GM21737 (cell line): ENCODE data around the gene SRPK3.
"Not testable (repeated sequence)": the region's sequence is repeated elsewhere in the genome, so short reads cannot be mapped to it uniquely, and the experiment has no call there.

Source experiments
- ATAC-seq: cut with Tn5 transposase; IDR thresholded peaks from one replicate; pipeline ENCODE4 v1.9.1; 2021; ENCODE audit warnings: mild to moderate bottlenecking, moderate library complexity; ENCODE audit not compliant: unreplicated experiment

Gene SRPK3

DNA sequence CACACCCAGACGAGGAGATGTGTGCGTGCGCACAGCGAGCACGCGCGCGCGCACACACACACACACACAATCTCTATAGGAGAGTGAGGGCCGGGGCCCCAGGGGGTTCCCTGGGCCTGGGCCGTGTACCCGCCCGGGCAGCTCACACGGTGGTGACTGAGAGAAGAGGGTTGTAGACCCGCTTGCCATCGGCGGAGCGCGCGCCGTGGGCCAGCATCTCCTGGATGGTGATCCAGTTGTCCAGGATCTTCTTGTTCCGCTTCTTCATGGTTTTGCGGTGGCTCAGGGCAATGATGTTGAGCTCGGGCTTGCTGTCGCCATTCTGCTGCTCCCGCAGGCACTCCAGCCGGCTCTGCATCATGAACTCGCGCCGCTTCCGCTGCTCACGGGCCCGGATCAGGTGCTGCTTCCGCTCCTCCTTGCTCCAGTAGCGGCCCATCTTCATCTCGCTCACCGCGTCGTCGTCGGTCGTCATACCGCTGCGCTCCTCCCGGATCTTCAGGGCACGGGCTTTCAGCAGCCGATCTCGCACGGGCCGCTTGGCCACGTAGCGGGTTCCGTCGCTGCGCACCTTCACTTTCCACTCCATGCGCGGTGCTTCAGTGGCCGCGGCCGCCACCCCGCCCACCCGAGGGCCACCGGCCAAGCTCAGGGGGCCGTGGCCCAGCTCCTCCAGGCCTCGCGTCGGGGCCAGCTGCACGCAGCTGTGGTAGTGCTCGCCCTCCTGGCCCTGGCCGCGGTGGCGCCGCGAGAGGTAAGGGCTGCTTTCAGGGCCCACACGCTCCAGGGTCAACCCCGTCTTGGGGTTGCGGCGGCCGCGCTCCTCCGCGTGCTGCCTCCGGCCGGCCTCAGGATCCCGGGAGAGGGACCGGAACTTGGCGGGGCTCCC lies 22.6 kb downstream of the SRPK3 start:
- no peak for ATAC-seq

DNA sequence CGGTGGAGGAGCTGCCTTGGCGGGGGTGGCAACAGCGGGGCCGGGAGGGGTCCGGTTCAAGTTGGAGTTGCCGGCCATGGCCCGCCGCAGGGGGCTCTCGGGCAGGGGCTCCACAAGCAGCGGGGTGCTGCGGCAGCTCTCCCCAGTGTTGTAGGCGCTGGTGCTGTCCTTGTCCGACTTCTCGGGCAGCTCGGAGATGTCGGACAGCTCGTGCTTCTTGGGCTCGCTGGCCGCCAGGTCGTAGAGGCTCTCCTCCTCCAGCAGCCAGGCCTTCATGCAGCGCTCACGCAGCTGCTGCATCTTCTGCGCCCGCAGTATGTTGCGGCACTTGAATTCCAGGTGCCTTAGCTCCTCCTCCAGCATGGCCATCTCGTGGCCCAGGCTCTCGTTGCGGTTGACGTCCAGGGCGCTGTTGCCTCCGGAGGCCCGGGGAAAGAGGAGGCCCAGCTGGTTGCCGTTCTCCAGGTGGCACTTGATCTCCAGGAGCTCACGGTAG lies 23.3 kb downstream of the SRPK3 start:
- ATAC-seq, result no peak

DNA sequence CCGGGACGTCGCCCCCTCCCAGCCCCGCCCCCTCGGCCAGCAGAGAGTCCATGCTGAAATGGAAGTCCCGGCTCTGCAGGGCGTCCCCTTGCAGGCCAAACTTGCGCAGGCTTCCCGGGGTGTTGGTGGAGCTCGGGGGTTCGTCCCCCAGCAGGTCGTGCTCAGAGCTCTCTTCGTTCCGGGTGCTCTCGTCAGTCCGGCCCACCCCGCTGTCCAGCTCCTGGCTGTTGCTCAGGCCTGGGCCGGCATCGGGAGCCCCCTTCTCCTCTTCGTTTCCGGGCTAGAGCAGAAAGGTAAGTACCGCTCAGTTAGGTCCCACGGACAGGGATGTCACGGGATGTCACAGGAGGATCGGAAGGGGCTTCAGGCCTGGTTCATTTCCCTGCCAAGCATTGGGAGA lies 23.8 kb downstream of the SRPK3 start:
- no peak for ATAC-seq

DNA sequence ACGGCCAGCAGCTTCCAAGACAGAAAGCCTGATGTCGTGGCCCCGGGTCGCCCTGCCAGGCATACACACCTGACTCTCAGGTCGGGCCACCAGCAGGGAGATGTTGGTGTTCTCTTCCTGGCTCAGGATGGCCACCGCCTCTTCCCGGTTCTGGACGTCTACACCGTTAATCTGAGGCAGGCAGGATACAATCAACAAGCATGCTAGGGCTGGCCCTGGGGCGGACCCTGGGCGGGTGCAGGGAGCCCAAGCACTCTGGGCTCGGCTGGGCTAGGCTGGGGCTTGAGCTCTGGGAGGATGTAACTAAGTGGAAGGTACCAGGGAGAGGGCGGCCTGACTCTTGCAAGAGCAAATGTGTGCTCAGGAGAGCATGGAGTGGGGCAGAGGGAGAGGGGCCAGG lies 24.6 kb downstream of the SRPK3 start:
- ATAC-seq, result no peak

DNA sequence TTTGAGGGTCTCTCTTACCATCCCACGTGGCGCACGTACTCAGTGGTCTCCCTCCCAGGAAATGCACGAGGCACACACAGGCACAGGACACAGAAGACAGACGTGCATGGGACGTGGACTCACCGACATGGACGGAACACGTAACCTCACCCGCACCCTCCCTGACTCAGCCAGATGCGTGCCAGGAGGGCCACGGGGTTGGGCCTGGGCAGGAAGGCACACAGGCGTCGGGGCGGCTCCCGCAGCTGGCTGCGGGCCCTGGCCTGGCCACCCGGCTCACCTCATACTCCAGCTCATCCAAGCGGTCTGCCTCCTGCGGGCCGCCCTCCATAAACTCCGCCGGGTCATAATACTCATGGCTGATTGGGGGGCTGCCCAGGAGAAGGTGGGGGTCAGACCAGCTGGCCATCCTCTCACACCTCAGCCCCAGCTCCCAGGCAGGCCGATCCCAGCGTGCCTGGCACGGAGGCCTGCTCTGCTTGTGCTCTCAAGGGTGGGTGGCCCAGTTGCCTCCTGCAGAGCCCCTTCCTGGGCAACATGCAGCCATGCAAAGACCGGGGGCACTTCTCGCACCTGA lies 26.2 kb downstream of the SRPK3 start:
- no peak for ATAC-seq

DNA sequence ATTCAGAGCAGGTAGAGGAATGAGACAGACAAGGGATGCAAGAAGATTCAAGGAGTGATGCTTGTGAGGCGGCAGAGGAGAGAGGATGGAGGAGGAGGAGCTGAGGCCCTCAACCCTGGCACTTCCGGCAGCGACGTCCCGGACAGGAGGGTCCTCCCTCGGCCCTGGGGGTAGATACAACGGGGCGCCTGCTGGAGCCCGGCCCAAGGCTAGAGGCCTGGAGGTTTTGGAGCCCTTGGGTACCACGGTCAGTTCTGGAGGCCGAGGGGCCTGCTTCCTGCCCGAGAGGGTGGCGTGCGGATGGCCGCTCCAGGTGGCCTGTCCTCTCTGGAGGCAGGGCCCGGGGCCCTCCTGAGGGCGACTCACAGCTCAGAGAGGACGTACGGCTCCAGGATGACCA lies 27.1 kb downstream of the SRPK3 start:
- ATAC-seq, result no peak

DNA sequence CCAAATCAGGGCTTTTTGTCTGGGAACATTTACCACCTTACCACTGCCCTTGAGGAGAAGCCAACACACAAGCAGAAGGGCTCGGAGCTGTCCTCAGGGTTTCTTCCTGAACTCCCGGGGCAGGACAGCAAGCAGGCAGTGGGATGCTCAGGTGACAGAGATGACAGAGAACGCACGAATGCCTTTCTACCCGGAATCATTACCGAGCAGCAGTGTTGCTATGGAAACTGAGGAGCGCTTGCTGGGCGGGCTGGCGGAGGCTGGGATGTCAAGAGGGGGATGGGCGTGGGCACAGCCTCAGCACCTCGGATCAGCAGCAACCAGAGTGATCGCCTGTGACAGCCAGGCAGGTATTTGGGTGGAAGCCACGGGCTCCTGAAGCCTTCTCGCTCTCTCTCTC lies 31.4 kb downstream of the SRPK3 start:
- ATAC-seq, result no peak

DNA sequence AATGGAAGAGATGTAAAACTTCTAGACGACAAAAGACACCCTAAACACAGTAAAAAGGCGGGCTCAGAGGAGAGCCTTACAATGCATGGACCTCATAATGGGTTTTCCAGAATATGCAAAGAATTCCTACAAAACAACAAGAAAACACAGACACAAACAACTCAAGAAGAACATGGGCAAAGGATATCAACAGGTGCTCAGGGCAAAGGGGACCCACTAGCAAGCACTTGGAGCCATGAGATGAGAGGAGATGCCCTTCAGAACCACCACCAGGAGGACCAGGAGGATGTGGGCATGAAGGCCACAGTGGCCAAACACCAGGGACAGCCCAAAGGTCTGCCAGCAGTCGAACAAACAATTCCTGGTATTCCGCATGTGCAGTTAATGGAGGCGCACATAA lies 32.3 kb downstream of the SRPK3 start:
- ATAC-seq, result no peak

DNA sequence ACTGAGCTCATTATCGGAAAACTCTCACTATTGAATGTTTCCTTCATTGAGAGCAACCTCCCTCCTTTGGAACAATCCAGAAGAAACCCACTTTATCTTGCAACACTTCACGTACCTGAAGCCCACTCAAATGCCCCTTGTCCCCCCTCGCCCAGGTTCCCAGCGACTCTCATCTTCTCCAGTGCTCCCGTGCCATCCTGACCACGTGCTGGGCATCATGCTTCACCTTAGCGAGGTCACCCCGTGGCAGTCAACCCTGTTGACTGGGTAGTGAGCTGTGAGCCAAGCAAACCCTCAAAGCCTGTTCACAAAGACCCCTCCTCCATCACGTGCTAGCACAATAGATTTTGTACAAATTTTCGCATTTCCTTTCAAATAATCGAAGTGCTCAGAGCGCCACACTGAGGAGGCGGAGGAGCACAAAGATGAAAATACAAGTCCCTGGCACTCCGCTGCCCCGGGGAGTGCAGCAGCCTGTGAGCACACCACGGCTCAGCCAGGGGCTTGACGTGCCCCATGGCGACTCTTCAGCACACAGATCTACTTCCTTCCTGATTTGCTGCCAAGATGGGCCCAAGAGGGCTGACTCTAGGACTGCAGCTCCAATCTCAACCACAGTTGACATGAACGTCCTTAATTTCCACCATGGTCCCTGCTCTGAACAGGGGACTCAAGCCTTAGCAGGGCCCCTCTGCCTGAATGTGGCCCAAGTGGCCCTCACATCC lies 33.9 kb downstream of the SRPK3 start:
- ATAC-seq, result no peak

DNA sequence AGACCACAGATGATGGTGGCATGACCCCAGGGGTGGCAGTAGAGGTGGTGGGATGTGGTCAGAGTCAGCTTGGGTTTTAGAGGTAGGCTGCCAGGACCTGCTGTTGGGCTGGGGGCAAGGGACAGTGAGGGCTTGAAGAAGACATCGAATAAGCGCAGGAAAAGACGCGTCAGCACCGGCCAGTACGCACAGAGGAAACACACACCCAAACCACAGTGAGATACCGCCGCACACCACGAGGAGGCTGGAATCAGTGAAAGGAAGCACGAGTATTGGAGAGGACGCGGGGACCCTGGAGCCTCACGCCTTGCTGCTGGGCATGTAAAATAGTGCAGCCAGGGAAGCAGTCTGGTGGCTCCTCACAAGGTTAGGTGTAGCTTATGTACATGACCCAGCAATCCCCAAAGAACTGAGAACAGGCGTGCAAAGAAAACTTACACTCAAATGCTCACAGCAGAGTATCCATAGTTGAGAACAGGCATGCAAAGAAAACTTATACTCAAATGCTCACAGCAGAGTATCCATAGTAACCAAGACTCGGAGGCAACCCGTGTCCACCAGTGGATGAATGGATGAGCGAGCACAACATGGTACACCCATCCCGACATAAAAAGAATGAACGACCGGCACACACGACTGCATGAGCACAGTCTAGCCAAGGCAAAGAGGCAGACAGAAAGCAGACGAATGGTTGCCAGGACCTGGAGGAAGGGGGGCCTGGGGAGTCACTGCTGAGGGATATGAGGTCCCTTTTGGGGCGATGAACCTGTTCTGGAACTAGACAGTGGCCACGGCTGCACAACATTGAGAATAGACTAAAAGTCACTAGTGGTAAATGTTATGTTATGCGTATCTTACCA lies 36.2 kb downstream of the SRPK3 start:
- no peak for ATAC-seq

DNA sequence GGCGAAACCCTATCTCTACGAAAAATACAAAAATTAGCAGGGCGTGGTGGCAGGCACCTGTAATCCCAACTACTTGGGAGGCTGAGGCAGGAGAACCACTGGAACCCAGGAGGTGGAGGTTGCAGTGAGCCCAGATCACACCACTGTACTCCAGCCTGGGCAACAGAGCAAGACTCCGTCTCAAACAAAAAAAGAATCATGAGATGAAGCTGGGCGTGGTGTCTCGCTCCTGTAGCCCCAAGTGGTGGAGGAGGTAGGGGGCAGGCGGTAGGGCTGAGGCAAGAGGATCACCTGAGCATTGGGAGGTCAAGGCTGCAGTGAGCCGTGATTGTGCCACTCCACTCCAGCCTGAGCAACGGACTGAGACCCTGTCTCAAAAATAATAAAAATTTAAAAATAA lies 37.2 kb downstream of the SRPK3 start:
- ATAC-seq, result not testable (repeated sequence)

DNA sequence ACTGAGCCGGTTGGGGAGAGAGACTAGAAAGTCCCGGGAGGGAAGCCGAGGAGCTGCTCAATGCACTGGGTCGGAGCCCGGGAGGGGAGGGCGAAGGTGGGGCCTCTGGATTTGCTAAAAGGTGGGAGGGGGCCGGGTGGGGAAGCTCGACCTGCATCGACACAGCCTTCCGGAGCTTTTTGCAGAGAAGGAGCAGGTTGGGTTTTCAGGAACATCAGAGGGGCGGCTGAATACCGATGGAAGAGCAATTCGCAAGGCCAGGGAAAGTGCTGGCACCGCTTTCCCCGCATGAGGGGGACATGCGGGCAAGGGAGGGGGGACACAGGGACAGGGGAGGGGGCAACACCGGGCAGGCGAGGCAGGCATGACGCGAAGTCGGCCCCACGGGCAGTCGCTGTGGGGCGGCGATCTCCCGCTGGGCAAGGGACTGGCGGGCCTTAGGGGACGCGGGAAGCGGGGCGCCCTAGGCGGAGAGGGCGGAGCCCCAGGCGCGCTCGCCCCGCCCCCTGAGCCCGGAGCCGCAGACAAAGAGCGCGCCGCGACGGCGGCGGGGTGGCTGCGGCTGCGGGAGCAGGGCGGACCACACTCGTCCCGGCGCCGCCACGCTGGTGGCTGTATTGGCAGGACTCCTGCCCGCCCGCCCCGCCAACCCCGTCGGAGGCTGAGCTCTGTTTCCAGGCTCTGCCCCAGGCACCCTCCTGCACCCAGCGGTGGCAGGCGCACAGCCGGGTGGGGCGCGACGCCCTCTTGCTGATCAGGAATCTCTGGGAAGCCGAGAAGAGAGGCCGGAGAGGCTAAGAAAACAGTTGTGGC lies 37.9 kb downstream of the SRPK3 start:
- no peak for ATAC-seq

DNA sequence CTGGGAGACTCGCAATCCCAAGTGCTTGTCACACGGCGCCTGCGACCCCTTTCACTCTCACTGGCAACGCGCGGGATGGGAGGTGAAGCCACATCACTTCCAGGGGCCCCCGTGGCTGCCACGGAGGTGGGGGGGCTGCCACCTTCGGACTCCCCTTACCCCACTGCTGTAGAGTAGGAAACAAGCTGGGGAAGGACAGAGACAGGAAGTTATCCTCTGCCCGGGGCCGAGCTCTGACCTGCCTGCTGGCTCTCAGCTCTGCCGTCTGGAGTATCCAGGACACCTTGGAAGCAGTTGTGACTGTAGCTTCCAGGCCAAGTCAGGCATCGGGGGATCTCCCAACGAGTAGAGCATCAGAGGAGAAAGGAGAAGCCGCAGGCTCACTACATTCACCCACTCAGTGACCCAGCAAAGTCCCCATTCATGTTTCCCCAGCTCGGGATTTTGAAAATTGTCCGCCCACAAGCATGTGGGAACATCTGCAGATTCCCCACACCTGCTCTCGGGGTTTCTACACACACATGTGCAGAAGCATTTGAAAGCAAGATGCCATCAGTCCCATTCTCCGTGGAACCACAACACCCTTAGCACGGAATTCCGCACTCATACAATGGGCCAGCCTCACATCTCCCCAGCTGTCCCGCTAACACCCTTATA lies 38.7 kb downstream of the SRPK3 start:
- ATAC-seq, result no peak

DNA sequence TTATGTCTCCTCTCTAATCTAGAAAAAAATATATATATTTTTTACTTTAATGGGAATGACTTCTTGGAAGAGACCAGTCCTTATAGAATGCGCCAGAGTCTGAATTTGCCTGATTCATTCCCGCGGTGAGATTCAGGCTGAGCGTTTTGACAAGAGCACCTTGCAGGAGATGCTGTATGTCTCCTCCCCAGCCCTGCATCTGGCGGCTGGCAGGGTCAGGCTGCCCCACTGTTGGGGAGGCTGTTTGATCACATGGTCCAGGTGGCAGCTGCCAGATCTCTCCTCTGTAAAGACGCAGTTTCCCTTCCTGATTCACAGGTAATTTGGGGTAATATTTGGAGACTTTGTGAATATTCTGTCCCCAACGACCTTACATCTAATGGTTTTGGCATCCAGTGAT lies 39.8 kb downstream of the SRPK3 start:
- ATAC-seq, result no peak

DNA sequence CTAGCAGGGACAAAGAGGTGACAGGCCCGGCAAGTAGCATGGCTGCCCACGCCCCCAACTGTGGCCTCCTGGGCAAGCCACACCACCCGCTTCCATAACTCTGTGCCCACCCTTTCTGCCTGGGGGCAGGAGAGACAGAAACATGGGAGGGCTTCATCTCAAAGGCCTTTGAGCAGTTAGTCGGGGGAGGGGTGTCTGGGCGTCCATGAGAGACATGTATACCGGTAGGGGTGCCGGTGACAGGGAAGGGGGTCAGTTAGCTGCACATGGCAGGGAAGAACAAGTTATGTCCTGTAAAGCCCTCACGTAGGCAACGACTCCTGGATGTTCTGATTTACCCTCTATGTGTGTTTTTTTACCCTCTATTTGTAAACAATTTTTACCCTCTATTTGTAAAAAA lies 40.2 kb downstream of the SRPK3 start:
- ATAC-seq, result no peak

DNA sequence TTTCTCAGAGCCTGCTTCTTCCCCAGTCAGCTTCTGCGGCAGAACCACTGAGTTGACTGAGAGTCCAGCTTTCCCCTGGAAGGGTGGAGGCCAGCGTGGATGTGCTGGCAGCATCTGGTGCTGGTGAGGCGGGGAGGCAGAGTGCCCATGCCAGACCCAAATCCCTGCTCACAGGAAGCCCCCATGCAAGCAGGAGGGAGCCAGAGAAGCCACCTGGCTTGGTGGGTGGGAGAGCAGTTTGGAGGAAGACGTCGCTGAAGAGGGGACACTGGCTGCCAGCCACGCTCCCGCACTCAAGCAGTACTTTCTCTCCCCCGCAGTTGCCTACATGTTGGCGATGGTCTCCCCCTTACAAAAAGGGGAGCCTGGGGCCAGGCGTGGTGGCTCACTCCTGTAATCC lies 43.5 kb downstream of the SRPK3 start:
- ATAC-seq, result no peak

DNA sequence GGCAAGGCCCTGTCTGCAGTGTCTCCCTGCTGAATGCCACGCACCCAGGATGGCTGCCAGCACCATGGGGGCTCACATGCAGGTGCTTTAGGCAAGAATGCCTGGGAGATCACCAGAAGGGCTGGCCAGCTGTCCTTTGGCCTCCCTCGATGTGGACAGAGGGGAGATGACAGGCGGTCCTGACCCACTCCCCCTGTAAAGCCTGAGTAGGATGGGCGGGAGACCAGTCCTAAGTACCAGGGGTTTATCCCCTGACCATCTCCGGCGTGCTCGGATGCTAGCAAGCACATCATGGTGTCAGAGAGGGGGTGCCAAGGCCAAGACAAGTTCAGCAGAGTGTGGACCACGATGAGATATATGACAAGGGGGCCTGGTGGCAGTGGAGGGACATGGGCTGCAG lies 44.2 kb downstream of the SRPK3 start:
- ATAC-seq, result no peak

DNA sequence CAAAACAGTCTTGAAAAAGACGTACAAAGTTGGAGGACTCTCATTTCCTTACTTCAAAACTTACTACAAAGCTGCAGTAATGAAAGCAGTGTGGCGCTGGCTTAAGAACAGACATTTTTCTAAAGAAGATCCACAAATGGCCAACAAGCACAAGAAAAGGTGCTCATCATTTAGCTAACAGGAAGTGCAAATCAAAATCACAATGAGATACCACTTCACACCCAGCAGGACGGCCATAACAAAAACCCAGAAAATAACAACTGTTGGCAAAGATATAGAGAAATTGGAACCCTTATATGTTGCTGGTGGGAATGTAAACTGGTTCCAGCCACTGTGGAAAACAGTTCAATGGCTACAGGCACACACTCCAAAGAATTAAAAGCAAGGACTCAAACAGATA lies 46.2 kb downstream of the SRPK3 start:
- ATAC-seq, result no peak

DNA sequence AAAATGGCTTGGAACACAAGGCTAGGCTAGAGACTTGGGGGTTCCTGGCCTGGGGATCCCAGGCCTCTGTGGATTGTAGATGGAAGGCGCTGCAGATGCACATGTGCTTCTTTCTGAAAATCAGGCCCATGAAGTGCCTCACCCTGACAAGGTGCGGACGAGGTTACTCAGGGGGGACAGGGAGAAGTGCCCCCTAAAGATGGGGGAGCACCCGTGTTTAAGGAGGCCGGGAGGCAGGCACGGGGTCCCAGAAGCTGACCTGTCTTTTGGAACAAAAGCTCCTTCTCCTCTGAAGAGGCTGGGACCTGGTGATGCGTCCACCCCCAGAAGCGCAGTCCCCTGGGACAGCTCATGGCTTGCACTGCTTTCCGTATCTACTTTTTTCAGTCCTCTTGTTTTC lies 47.1 kb downstream of the SRPK3 start:
- ATAC-seq, result no peak

DNA sequence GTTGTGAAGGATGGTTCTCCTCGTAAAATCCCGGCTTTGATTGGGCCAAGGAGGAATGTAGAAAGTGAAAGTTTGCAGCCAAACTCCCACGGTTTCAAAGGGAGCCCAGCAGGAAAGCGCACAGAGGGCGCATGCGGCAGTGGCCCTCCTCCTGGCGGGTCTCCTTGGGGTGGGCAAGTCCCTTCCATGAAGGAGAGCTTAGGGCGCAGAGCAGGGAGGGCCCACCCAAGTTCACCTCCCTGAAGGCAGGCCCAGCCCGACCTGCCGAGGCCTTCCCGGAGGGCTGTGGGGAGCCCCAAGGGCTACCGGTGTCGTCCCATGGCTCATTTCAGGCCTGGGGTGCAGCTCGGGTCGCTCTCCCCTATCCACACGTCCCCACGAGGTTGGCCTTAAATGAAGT lies 47.5 kb downstream of the SRPK3 start:
- no peak for ATAC-seq
